ENCODE results near the gene ZRANB3. TPM values are rescaled to one million over a fixed set of nuclear protein-coding genes. Genes with fewer than 3 reads are reported as not detected.

The ZRANB3 gene
- total RNA-seq, 1 experiment from 2014 or later, result 7.9 TPM

Other genes starting within 250 kb of the ZRANB3 start
- gene R3HDM1, start 266 bp upstream of the ZRANB3 start, total RNA-seq (2014; rRNA removed; shearing (Covaris generic)), result 9.6 and 13.8 TPM in 2 replicates
- gene UBXN4, start 210.6 kb upstream of the ZRANB3 start, total RNA-seq (2014; rRNA removed; shearing (Covaris generic)), result 44.1 and 60.9 TPM in 2 replicates

Measured in RPMI7951 (cell line).